Measurements from ENCODE around the gene ENPP3.

ENPP3 gene

GRCh38 chr6:131754715-131755567 is 117.8 kb downstream of the ENPP3 start:
- Histone ChIP-seq H3K27ac (peak overlapping the region; percentile 57), H3K27me3 (replicated peaks) (no peaks in the 10 kb centered on the region), H3K36me3 (replicated peaks) (no peaks in the 10 kb centered on the region), H3K4me3 (ENCODE audit: low read depth, low read length) (no peak overlapping the region)
- peak; percentile 47 for DNase-seq
- TF ChIP-seq CTCF (IDR thresholded peaks at IDR 0.05; ENCODE audit: low read depth, low read length, missing control alignments): no peak
- in situ Hi-C loops (cut with HindIII; ENCODE audit: low pct_ligation_motif_present, low sequenced_read_pairs): no loop called here

- no peak for TF ChIP-seq CTCF (IDR thresholded peaks at IDR 0.05; ENCODE audit: low read depth, low read length, missing control alignments)
- DNase-seq: peak; percentile 86
- Histone ChIP-seq H3K27me3 (replicated peaks) (no peaks in the 10 kb centered on the region), H3K36me3 (replicated peaks) (no peaks in the 10 kb centered on the region), H3K4me3 (ENCODE audit: low read depth, low read length) (no peak overlapping the region), H3K27ac (peak overlapping the region; percentile 57)
- in situ Hi-C loops (cut with HindIII; ENCODE audit: low pct_ligation_motif_present, low sequenced_read_pairs): no loop called here
Observed at GRCh38 chr6:131755597-131755996, 118.5 kb downstream of the ENPP3 start.

GRCh38 chr6:131756039-131756438 is 118.9 kb downstream of the ENPP3 start:
- H3K27ac ChIP-seq: peak overlapping the region; percentile 52
- in situ Hi-C loops (cut with HindIII; ENCODE audit: low pct_ligation_motif_present, low sequenced_read_pairs): no loop called here
- DNase-seq: peak; percentile 31
- no peaks in the 10 kb centered on the region for H3K36me3 ChIP-seq (replicated peaks)
- no peak overlapping the region for H3K4me3 ChIP-seq (ENCODE audit: low read depth, low read length)
- no peak for TF ChIP-seq CTCF (IDR thresholded peaks at IDR 0.05; ENCODE audit: low read depth, low read length, missing control alignments)
- no peaks in the 10 kb centered on the region for H3K27me3 ChIP-seq (replicated peaks)

- no peak for DNase-seq
- Histone ChIP-seq H3K27me3 (replicated peaks) (no peaks in the 10 kb centered on the region), H3K27ac (no peak overlapping the region), H3K36me3 (replicated peaks) (no peaks in the 10 kb centered on the region), H3K4me3 (ENCODE audit: low read depth, low read length) (no peak overlapping the region)
- in situ Hi-C loops (cut with HindIII; ENCODE audit: low pct_ligation_motif_present, low sequenced_read_pairs): no loop called here
- no peak for TF ChIP-seq CTCF (IDR thresholded peaks at IDR 0.05; ENCODE audit: low read depth, low read length, missing control alignments)
Observed at GRCh38 chr6:131758920-131759319, 121.8 kb downstream of the ENPP3 start.

GRCh38 chr6:131761060-131761761 is 124.1 kb downstream of the ENPP3 start:
- no peaks in the 10 kb centered on the region for H3K36me3 ChIP-seq (replicated peaks)
- no peaks in the 10 kb centered on the region for H3K27me3 ChIP-seq (replicated peaks)
- in situ Hi-C loops (cut with HindIII; ENCODE audit: low pct_ligation_motif_present, low sequenced_read_pairs): no loop called here
- no peak for TF ChIP-seq CTCF (IDR thresholded peaks at IDR 0.05; ENCODE audit: low read depth, low read length, missing control alignments)
- H3K4me3 ChIP-seq (ENCODE audit: low read depth, low read length): no peak overlapping the region
- H3K27ac ChIP-seq: no peak overlapping the region
- DNase-seq: peak; percentile 9

Data from brain microvascular endothelial cell (primary cell).